ENCODE results near the gene PODN. TPM values are rescaled to one million over a fixed set of nuclear protein-coding genes. Genes with fewer than 3 reads are reported as not detected.

PODN gene
- total RNA-seq, 1 donor from 2014 or later: not detected

- Mint-ChIP-seq H3K9me3 (no peaks in the 10 kb centered on the region), H3K27ac (no peak overlapping the region), H3K36me3 (ENCODE audit: low read depth) (no peaks in the 10 kb centered on the region), H3K27me3 (no peaks in the 10 kb centered on the region), H3K4me3 (no peak overlapping the region), H3K4me1 (no peaks in the 10 kb centered on the region)
- ChIA-PET CTCF (no interaction called here), POLR2A (no interaction called here)
- intact Hi-C loops (cut with micrococcal nuclease): no loop called here
- TF ChIP-seq CTCF (IDR thresholded peaks at IDR 0.05): no peak
- DNase-seq: no peak
- ATAC-seq (ENCODE audit: low read depth): no peak
Observed at GRCh38 chr1:53089478-53090226, 27.6 kb downstream of the PODN start.

GRCh38 chr1:53090227-53091147 is 28.5 kb downstream of the PODN start:
- Mint-ChIP-seq H3K4me3 (no peak overlapping the region), H3K36me3 (ENCODE audit: low read depth) (no peaks in the 10 kb centered on the region), H3K27ac (no peak overlapping the region), H3K4me1 (no peaks in the 10 kb centered on the region), H3K9me3 (no peaks in the 10 kb centered on the region), H3K27me3 (no peaks in the 10 kb centered on the region)
- CTCF ChIA-PET: no interaction called here
- POLR2A ChIA-PET: no interaction called here
- DNase-seq (no peak), ATAC-seq (ENCODE audit: low read depth) (no peak)
- intact Hi-C loops (cut with micrococcal nuclease): no loop called here
- no peak for TF ChIP-seq CTCF (IDR thresholded peaks at IDR 0.05)

- no peak overlapping the region for H3K27ac Mint-ChIP-seq
- intact Hi-C loops (cut with micrococcal nuclease): no loop called here
- H3K4me3 Mint-ChIP-seq: no peak overlapping the region
- ATAC-seq (ENCODE audit: low read depth) (no peak), DNase-seq (no peak)
- no peaks in the 10 kb centered on the region for H3K36me3 Mint-ChIP-seq (ENCODE audit: low read depth)
- ChIA-PET CTCF (no interaction called here), POLR2A (no interaction called here)
- no peaks in the 10 kb centered on the region for H3K9me3 Mint-ChIP-seq
- no peaks in the 10 kb centered on the region for H3K4me1 Mint-ChIP-seq
- TF ChIP-seq CTCF (IDR thresholded peaks at IDR 0.05): no peak
- no peaks in the 10 kb centered on the region for H3K27me3 Mint-ChIP-seq
Observed at GRCh38 chr1:53091841-53092645, 30.0 kb downstream of the PODN start.

DNA sequence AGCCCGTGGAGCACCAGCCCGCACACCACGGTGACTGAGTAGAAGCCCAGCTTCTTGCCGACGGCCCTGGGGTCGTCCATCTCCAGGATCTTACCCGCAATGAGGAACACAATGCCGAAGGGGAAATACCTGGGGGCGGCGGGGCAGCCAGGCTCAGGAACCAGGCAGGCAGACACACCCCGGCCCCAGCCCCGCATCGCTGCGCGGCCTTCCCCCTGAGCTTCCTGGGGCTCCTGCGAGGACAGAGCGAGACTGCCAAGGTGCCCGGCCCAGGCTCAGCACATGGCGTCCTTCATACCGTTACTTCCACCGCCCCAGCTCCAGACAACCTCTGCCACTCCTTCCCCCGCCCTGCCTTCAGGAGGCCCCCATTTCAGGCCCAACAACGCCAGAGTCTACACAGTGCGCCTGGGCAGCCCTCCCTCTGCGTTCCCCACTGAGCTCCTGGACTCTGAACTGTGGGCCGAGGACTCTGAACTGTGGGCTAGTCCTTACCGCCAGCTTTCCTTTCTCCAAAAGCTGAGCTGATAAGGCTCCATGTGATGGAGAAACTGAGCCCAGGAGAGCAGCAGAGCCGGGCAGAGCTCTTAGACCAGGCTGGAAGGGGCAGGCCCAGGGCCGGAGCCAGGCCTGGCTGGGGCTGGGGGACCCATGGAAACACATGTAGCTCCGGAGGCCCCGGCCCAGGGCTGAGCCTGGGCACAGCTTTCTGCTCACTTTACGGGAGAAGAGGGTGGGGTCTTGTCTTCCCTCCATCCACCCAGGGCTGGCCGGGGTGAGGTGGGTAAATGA is 30.8 kb downstream of the PODN start:
- Mint-ChIP-seq H3K4me3 (no peak overlapping the region), H3K9me3 (no peaks in the 10 kb centered on the region), H3K27ac (no peak overlapping the region), H3K27me3 (no peaks in the 10 kb centered on the region), H3K36me3 (ENCODE audit: low read depth) (no peaks in the 10 kb centered on the region), H3K4me1 (no peaks in the 10 kb centered on the region)
- no peak for ATAC-seq (ENCODE audit: low read depth)
- ChIA-PET CTCF (no interaction called here), POLR2A (no interaction called here)
- no peak for DNase-seq
- no peak for TF ChIP-seq CTCF (IDR thresholded peaks at IDR 0.05)
- intact Hi-C loops (cut with micrococcal nuclease): no loop called here

Data from activated B cell treated with CpG ODN at 0.5 μM for 24 hours (primary cell).